T-cell (primary cell): ENCODE data around the gene TMEM45A. TPM values are rescaled to one million over a fixed set of nuclear protein-coding genes. Genes with fewer than 3 reads are reported as not detected.
"Not testable (repeated sequence)": the region's sequence is repeated elsewhere in the genome, so short reads cannot be mapped to it uniquely, and the experiment has no call there.

Experiments
- ATAC-seq, 4 experiments: fragments of 200-7000 bp in 3 of 4; fragments of 150-1000 bp in 1 of 4; cut with Tn5 transposase; replicated peaks in 1 of 4; 1 replicate in 3 of 4; 2 replicates in 1 of 4; pipeline ENCODE4 v1.10.0; 2021; ENCODE audit warnings: moderate library complexity in 3 of 4, mild to moderate bottlenecking in 2 of 4, moderate number of reproducible peaks in 1 of 4
- CTCF ChIA-PET, 2 donors: fragments of 300-600 bp; sonication (Branson Sonifier 250); formaldehyde crosslinking; loops; one replicate each; lab custom pipeline; 2022; ENCODE audit warnings: antibody characterized with exemption in 2 of 2; lab: Charles Lee
- POLR2A ChIA-PET, 2 donors: fragments of 300-600 bp; sonication (Branson Sonifier 250); formaldehyde crosslinking; loops; one replicate each; lab custom pipeline; 2022; ENCODE audit warnings: antibody characterized with exemption in 2 of 2; lab: Charles Lee
- DNase-seq, 35 experiments: peaks; one replicate each; pipeline versions ENCODE4 v3.0.0 to v3.0.0-alpha.2; 2013 to 2023
- H3K27ac ChIP-seq: one replicate; pipeline ENCODE4 v1.5.1; 2013; ENCODE audit warnings: low read length
- H3K27me3 ChIP-seq, 2 experiments: replicated peaks in 1 of 2; 1 replicate in 1 of 2; 2 replicates in 1 of 2; pipeline versions ENCODE4 v1.6.1 to v1.7.0; 2013; ENCODE audit warnings: low read length in 1 of 2, mixed read lengths in 1 of 2; ENCODE audit not compliant: control insufficient read depth in 2 of 2, insufficient read depth in 2 of 2; ENCODE audit errors: extremely low read depth in 1 of 2
- H3K36me3 ChIP-seq, 2 donors: 1 replicate in 1 of 2; 2 replicates in 1 of 2; pipeline versions ENCODE4 v1.6.1 to v1.7.0; 2013; ENCODE audit warnings: low read length in 1 of 2; ENCODE audit not compliant: control insufficient read depth in 2 of 2, insufficient read depth in 1 of 2; ENCODE audit errors: extremely low read depth in 1 of 2
- H3K4me1 ChIP-seq, 2 experiments: 1 replicate in 1 of 2; 2 replicates in 1 of 2; pipeline versions ENCODE4 v1.6.1 to v1.7.0; 2013; ENCODE audit warnings: low read length in 2 of 2, mixed read lengths in 1 of 2; ENCODE audit not compliant: insufficient read depth in 2 of 2, control insufficient read depth in 1 of 2; ENCODE audit errors: extremely low read depth in 1 of 2
- H3K4me3 ChIP-seq, 2 donors: 1 replicate in 1 of 2; 2 replicates in 1 of 2; pipeline versions ENCODE4 v1.5.1 to v1.7.0; 2013; ENCODE audit warnings: mild to moderate bottlenecking in 2 of 2, low read length in 1 of 2, moderate library complexity in 1 of 2; ENCODE audit not compliant: control insufficient read depth in 1 of 2; ENCODE audit errors: extremely low read depth in 1 of 2
- H3K9me3 ChIP-seq: 2 replicates; pipeline ENCODE4 v1.7.0; 2013
- H3K27ac Mint-ChIP-seq, 2 donors: one replicate each; pipeline ENCODE4 v1.8.0; 2020 to 2021; ENCODE audit warnings: mild to moderate bottlenecking in 2 of 2, mixed read lengths in 2 of 2
- H3K27me3 Mint-ChIP-seq, 2 donors: one replicate each; pipeline ENCODE4 v1.8.0; 2021 to 2022; ENCODE audit warnings: mixed read lengths in 2 of 2
- H3K36me3 Mint-ChIP-seq: one replicate; pipeline ENCODE4 v1.8.0; 2021; ENCODE audit warnings: mixed read lengths
- H3K4me1 Mint-ChIP-seq, 3 donors: one replicate each; pipeline ENCODE4 v1.8.0; 2020 to 2022; ENCODE audit warnings: mixed read lengths in 3 of 3, mild to moderate bottlenecking in 1 of 3
- H3K4me3 Mint-ChIP-seq, 3 donors: one replicate each; pipeline ENCODE4 v1.8.0; 2020 to 2022; ENCODE audit warnings: mild to moderate bottlenecking in 3 of 3, mixed read lengths in 3 of 3, moderate library complexity in 3 of 3
- H3K9me3 Mint-ChIP-seq, 3 donors: one replicate each; pipeline ENCODE4 v1.8.0; 2020 to 2022; ENCODE audit warnings: mixed read lengths in 3 of 3
- WGBS: methylation state at CpG from one replicate; pipeline ENCODE4 v1.1.5; 2013; ENCODE audit warnings: missing lambda C conversion rate; ENCODE audit not compliant: insufficient coverage; 5-methylcytosine and 5-hydroxymethylcytosine counted together
- total RNA-seq, 35 experiments: library from RNA in 6 of 35; stranded (reverse) in 6 of 35; fragments of 120-200 nt in 1 of 35; gene quantifications; one replicate each; pipeline versions ENCODE4 v1.2.1 to v1.2.4 and lab custom pipeline; 2013 to 2026

The TMEM45A gene
- total RNA-seq, 5 donors from 2014 or later (not counting 1 experiment from before 2014, with no cell fraction given): 0.15 to 0.36 (median 0.18) TPM; not detected in 1

- Histone ChIP-seq H3K27ac (no peak overlapping the region), H3K27me3 (peaks cover 0 to 2% of the 10 kb centered on the region in 2 experiments), H3K4me1 (no peaks in the 10 kb centered on the region), H3K4me3 (no peak overlapping the region), H3K36me3 (no peaks in the 10 kb centered on the region), H3K9me3 (no peaks in the 10 kb centered on the region)
- Mint-ChIP-seq H3K9me3 (peaks cover 7 to 17% (median 11%) of the 10 kb centered on the region in 3 donors), H3K36me3 (peaks cover 3% of the 10 kb centered on the region), H3K27me3 (peaks cover 0 to 8% of the 10 kb centered on the region in 2 donors), H3K27ac (no peak overlapping the region), H3K4me1 (peaks cover 8 to 11% (median 10%) of the 10 kb centered on the region in 3 donors), H3K4me3 (no peak overlapping the region)
- 85% methylated on average over 3 of the region's 3 CpGs for WGBS
- DNase-seq (no peak), ATAC-seq (no peak)
- CTCF ChIA-PET: interaction anchor here in 1 of 2 donors (1.1 kb wide), 1 partner anchor 126 kb away, joined by 4 read pairs; no protein-coding TSS in a partner anchor
- POLR2A ChIA-PET: no interaction called here
These were observed 26.3 kb upstream of the TMEM45A start for GRCh38 chr3:100465892-100466777.

DNA sequence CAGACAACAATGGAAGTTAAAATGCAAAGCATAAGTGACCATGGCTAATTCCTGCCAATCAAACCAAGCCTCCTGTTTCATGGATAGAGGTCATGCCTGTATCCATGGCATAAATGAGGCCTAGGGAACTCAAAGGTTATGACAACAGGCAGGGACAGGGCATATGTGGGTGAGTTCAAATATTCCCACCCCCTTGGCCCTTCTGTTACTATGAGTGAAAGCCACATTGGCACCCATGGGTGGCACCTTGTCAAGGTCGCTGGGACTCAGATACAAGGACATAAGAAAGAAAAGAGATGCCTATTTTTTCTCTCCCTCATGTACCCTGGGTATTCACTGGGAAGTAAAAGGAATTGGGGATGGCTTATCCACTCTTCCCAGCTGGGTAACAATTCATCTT, 25.3 kb upstream of the TMEM45A start:
- CTCF ChIA-PET: interaction anchor here in 1 of 2 donors (0.6 kb wide), 1 partner anchor 27 kb away, joined by 7 read pairs; no protein-coding TSS in a partner anchor
- peaks cover 8 to 11% (median 10%) of the 10 kb centered on the region in 3 donors for H3K4me1 Mint-ChIP-seq
- Histone ChIP-seq H3K27me3 (peaks cover 0 to 2% of the 10 kb centered on the region in 2 experiments), H3K9me3 (no peaks in the 10 kb centered on the region), H3K27ac (no peak overlapping the region), H3K4me3 (no peak overlapping the region), H3K36me3 (no peaks in the 10 kb centered on the region), H3K4me1 (no peaks in the 10 kb centered on the region)
- WGBS: no CpG with 5 or more reads among the region's 1 CpG
- ATAC-seq (no peak), DNase-seq (no peak)
- POLR2A ChIA-PET: no interaction called here
- peaks cover 3% of the 10 kb centered on the region for H3K36me3 Mint-ChIP-seq
- H3K27ac Mint-ChIP-seq: no peak overlapping the region
- H3K4me3 Mint-ChIP-seq: no peak overlapping the region
- peaks cover 7 to 17% (median 11%) of the 10 kb centered on the region in 3 donors for H3K9me3 Mint-ChIP-seq
- peaks cover 0 to 7% of the 10 kb centered on the region in 2 donors for H3K27me3 Mint-ChIP-seq

- CTCF ChIA-PET: interaction anchor here in 1 of 2 donors (0.7 kb wide), 1 partner anchor 249 kb away, joined by 4 read pairs; no protein-coding TSS in a partner anchor
- no peak overlapping the region for H3K27ac ChIP-seq
- H3K36me3 ChIP-seq: no peaks in the 10 kb centered on the region
- H3K27me3 Mint-ChIP-seq: peaks cover 0 to 5% of the 10 kb centered on the region in 2 donors
- H3K4me3 Mint-ChIP-seq: no peak overlapping the region
- no peaks in the 10 kb centered on the region for H3K4me1 ChIP-seq
- DNase-seq (no peak), ATAC-seq (no peak)
- WGBS: no CpG with 5 or more reads among the region's 2 CpGs
- H3K27ac Mint-ChIP-seq: no peak overlapping the region
- no peak overlapping the region for H3K4me3 ChIP-seq
- peaks cover 0 to 2% of the 10 kb centered on the region in 2 experiments for H3K27me3 ChIP-seq
- peaks cover 7 to 17% (median 11%) of the 10 kb centered on the region in 3 donors for H3K9me3 Mint-ChIP-seq
- H3K36me3 Mint-ChIP-seq: peaks cover 3% of the 10 kb centered on the region
- H3K9me3 ChIP-seq: no peaks in the 10 kb centered on the region
- POLR2A ChIA-PET: interaction anchor here in 1 of 2 donors (0.6 kb wide), 1 partner anchor 24 kb away, joined by 9 read pairs; no protein-coding TSS in a partner anchor
- H3K4me1 Mint-ChIP-seq: peaks cover 8 to 11% (median 10%) of the 10 kb centered on the region in 3 donors
These were observed 23.7 kb upstream of the TMEM45A start for GRCh38 chr3:100468676-100469075.

- H3K36me3 Mint-ChIP-seq: peaks cover 3% of the 10 kb centered on the region
- H3K27ac Mint-ChIP-seq: no peak overlapping the region
- ATAC-seq (no peak), DNase-seq (no peak)
- no peak overlapping the region for H3K4me3 Mint-ChIP-seq
- Histone ChIP-seq H3K4me1 (no peaks in the 10 kb centered on the region), H3K4me3 (no peak overlapping the region), H3K36me3 (no peaks in the 10 kb centered on the region), H3K27me3 (peaks cover 0 to 2% of the 10 kb centered on the region in 2 experiments), H3K27ac (no peak overlapping the region), H3K9me3 (no peaks in the 10 kb centered on the region)
- ChIA-PET POLR2A (no interaction called here), CTCF (interaction anchor here in 1 of 2 donors (1.1 kb wide), 1 partner anchor 8 kb away, joined by 3 read pairs; no protein-coding TSS in a partner anchor)
- WGBS: no CpG with 5 or more reads among the region's 1 CpG
- peaks cover 7 to 17% (median 11%) of the 10 kb centered on the region in 3 donors for H3K9me3 Mint-ChIP-seq
- H3K27me3 Mint-ChIP-seq: peaks cover 0 to 5% of the 10 kb centered on the region in 2 donors
- H3K4me1 Mint-ChIP-seq: peaks cover 6 to 10% (median 8%) of the 10 kb centered on the region in 3 donors
These were observed 21.5 kb upstream of the TMEM45A start for GRCh38 chr3:100470951-100471350.

- H3K27ac ChIP-seq: no peak overlapping the region
- peaks cover 0 to 8% of the 10 kb centered on the region in 2 donors for H3K27me3 Mint-ChIP-seq
These were observed 21.0 kb upstream of the TMEM45A start for GRCh38 chr3:100471444-100471843.

DNA sequence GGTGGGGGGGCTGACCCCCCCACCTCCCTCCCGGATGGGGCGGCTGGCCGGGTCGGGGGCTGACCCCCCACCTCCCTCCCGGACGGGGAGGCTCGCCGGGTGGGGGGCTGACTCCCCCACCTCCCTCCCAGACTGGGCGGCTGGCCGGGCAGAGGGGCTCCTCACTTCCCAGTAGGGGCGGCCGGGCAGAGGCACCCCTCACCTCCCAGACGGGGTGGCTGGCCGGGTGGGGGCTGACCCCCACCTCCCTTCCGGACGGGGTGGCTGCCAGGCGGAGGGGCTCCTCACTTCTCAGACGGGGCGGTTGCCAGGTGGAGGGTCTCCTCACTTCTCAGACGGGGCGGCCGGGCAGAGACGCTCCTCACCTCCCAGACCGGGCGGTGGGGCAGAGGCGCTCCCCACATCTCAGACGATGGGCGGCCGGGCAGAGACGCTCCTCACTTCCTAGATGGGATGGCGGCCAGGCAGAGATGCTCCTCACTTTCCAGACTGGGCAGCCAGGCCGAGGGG, 14.5 kb upstream of the TMEM45A start:
- H3K9me3 ChIP-seq, H3K4me3 Mint-ChIP-seq, H3K4me1 ChIP-seq, CTCF ChIA-PET, H3K9me3 Mint-ChIP-seq, H3K36me3 Mint-ChIP-seq, H3K27me3 ChIP-seq, DNase-seq, H3K36me3 ChIP-seq, H3K27ac Mint-ChIP-seq, H3K4me1 Mint-ChIP-seq, H3K27ac ChIP-seq, POLR2A ChIA-PET, H3K4me3 ChIP-seq, ATAC-seq: not testable (repeated sequence)
- 93% methylated on average over 9 of the region's 32 CpGs for WGBS
- H3K27me3 Mint-ChIP-seq: peaks cover 8 to 11% of the 10 kb centered on the region in 2 donors

More at GRCh38 chr3:100471444-100471843, 21.0 kb upstream of the TMEM45A start:
- H3K27ac Mint-ChIP-seq: no peak overlapping the region
- H3K27me3 ChIP-seq: no peaks in the 10 kb centered on the region
- DNase-seq: no peak
- no peaks in the 10 kb centered on the region for H3K36me3 ChIP-seq
- H3K4me1 Mint-ChIP-seq: peaks cover 2 to 5% (median 3%) of the 10 kb centered on the region in 3 donors
- CTCF ChIA-PET: interaction anchor here in 1 of 2 donors (1.1 kb wide), 1 partner anchor 9 kb away, joined by 3 read pairs; no protein-coding TSS in a partner anchor
- 67% methylated on average over 1 of the region's 2 CpGs for WGBS
- H3K36me3 Mint-ChIP-seq: peaks cover 3% of the 10 kb centered on the region
- no peak for ATAC-seq
- POLR2A ChIA-PET: no interaction called here
- no peak overlapping the region for H3K4me3 ChIP-seq
- peaks cover 7 to 17% (median 11%) of the 10 kb centered on the region in 3 donors for H3K9me3 Mint-ChIP-seq
- H3K4me1 ChIP-seq: no peaks in the 10 kb centered on the region
- H3K4me3 Mint-ChIP-seq: no peak overlapping the region
- H3K9me3 ChIP-seq: no peaks in the 10 kb centered on the region
